GM13977 (cell line): ENCODE results near the gene GDPD5.

Experiments used
- DNase-seq: peaks from one replicate; pipeline ENCODE4 v3.0.0; 2012; ENCODE audit warnings: low spot score
- in situ Hi-C: fragments of 300-500 bp; cut with MboI; formaldehyde crosslinking; loops from one replicate; pipeline ENCODE4 v1.12.0; 2022; ENCODE audit warnings: low sequenced_read_pairs, low pct_unique_long_range_greater_than_20kb, mixed read lengths, inconsistent platforms; ENCODE audit not compliant: unreplicated experiment
- TF ChIP-seq, protein P1 (sequence below): IDR thresholded peaks from 2 replicates; pipeline ENCODE4 v1.5.1; 2012; ENCODE audit warnings: mild to moderate bottlenecking, control low read depth; ENCODE audit not compliant: insufficient read depth; ENCODE audit errors: extremely low read depth, missing control alignments

The GDPD5 gene

DNA sequence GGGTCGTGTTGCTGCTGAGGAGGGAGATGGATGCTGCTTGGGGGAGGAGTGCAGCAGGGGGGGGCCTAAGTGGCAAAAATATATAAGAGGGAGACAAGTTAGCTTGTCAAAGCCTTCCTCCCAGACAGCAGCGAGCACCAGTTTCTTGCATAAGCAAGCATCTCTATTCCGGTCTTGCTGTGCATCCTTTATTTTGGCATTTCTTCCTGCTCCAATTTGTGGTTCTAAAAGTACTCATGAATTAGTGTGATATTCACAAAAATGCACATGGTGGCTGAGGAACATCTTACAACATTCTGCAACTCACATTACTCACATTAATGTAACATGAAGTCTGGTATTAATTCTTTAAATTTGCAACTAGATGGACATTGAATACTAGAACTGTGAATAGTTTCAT is 32.1 kb downstream of the GDPD5 start:
- no peak for DNase-seq

GRCh38 chr11:75492181-75492820 is 33.4 kb downstream of the GDPD5 start:
- TF ChIP-seq, protein P1, sequence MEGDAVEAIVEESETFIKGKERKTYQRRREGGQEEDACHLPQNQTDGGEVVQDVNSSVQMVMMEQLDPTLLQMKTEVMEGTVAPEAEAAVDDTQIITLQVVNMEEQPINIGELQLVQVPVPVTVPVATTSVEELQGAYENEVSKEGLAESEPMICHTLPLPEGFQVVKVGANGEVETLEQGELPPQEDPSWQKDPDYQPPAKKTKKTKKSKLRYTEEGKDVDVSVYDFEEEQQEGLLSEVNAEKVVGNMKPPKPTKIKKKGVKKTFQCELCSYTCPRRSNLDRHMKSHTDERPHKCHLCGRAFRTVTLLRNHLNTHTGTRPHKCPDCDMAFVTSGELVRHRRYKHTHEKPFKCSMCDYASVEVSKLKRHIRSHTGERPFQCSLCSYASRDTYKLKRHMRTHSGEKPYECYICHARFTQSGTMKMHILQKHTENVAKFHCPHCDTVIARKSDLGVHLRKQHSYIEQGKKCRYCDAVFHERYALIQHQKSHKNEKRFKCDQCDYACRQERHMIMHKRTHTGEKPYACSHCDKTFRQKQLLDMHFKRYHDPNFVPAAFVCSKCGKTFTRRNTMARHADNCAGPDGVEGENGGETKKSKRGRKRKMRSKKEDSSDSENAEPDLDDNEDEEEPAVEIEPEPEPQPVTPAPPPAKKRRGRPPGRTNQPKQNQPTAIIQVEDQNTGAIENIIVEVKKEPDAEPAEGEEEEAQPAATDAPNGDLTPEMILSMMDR: no peak
- peak; percentile 57 for DNase-seq
- in situ Hi-C loops: no loop called here

More for the DNA sequence above, 32.1 kb downstream of the GDPD5 start:
- in situ Hi-C loops: no loop called here
- TF ChIP-seq, protein P1: no peak

DNA sequence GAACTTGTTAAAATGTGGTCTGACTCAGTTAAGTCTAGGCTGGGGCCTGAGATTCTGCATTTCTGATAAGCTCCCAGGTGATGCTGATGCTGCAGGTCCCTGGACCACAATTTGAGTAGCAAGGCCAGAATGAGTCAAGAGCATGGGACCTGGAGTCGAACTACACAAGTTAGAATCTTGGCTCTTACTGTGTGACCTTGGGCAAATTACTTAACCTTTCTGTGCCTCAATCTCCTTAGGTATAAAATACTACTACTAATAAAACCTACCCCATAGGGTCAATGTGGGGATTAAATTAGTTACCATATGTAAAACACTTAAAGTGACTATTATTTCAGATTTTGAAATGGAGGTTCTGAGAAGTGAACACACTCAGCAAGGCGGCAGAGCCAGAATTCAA is 34.3 kb downstream of the GDPD5 start:
- TF ChIP-seq, protein P1: no peak
- in situ Hi-C loops: no loop called here
- no peak for DNase-seq

DNA sequence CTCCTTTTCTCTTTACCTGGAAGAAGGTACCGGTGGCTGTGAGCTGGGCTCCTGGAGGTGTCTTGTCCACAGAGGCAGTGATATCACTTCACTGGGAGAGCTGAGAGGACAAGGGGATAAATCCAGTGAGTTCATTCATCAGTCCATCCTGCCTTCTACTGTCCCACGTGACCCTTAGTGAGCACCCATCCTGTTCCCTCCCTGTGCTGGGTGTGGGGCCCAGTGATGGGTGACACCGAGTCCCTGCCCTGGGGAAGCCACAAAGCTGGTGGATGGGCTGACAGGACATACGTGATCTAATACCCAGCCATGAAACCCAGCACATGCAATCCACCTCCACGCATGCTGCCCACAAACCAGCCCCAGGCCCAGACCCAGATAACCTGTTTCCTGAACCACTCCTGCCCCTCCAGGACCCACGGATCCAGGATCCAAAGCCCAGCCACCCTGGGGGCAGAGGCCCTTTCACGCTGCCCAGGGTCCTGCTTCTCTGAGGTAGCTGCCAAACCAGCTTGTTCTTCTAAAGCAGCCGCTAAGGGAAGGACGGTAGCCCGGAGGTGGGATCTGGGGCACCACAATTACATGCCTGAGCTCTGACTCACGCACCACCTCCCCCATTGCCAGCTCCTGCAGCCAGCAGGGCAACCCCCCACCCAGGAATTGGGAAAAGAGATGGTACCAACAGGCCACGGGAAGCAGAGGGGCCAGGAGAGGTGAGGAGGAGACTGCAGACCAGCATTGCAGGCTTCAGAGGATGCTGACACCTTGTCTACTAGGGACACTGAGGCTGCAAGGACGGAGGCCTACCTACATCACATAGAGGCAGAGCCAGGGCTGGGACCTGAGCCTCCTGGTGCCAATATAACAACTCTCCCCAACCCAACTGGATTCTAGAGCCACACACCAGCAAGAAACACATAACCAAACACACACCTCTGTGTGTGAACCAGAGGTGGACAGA is 35.2 kb downstream of the GDPD5 start:
- DNase-seq: no peak
- TF ChIP-seq, protein P1: no peak
- in situ Hi-C loops: no loop called here

DNA sequence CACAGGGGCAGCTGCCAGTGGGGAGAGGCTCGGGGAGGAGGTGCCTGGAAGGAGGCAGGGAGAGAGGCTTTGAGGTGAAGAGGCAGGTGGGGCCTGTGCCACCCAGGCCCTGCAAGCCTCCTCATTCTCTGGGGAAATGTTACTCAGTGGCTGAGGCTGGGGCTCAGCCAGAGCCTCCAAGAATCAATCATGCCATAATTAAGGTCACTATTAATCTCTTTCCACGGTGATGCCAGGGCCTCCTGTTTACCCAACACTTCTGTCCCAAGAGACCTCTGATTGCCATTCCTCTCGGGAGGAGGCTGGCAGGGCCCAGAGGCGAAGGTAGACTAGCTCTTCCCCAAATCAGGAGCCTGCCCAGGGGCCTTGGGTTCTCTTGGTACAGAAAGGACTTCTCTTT is 38.4 kb downstream of the GDPD5 start:
- in situ Hi-C loops: no loop called here

DNA sequence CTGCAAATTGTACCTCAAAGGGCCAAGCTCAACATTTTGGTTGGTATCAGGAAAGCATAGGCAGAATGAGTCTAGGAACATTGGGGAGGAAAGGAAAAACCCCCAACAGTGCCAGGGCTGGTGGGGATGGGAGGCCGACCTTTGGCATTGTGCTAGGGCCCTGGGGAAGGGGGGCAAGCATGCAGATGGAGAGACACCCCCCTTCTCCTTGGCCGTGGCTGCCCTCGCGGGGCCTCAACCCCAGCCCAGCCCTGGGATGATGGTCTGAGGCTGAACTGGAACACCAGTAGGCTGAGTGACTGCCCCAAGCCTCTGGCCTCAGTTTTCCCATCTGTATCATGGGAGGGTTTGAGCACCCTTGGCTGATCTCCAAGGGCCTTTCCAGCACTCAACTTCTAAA is 40.0 kb downstream of the GDPD5 start:
- in situ Hi-C loops: no loop called here
- TF ChIP-seq, protein P1: no peak
- no peak for DNase-seq

More for the DNA sequence above, 38.4 kb downstream of the GDPD5 start:
- TF ChIP-seq, protein P1: no peak
- DNase-seq: no peak
